ENCODE results near the gene SELENBP1.
"Not testable (repeated sequence)": the region's sequence is repeated elsewhere in the genome, so short reads cannot be mapped to it uniquely, and the experiment has no call there.

Gene SELENBP1

DNA sequence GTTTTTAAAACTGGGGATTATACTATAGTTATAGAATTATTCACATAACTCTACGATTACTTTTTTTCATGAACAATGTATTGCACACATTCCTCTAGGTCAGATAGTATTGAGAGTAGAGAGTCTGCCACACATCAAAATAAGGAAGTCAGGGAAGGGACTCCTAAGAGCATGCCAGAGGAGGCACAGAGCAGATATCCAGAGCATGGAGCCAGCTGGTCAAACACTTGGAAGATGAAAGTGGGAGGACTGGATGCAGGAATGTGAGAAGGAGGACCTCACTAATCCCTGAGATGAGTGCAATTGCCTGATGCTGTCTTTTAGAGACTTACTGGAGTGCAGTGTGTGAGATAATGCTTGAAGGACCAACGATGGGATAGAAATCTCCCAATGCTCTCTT, 15.8 kb downstream of the SELENBP1 start:
- Histone ChIP-seq H3K4me3 (no peak overlapping the region), H3K27me3 (no peaks in the 10 kb centered on the region), H3K27ac (no peak overlapping the region), H3K9me3 (no peaks in the 10 kb centered on the region), H3K4me1 (no peaks in the 10 kb centered on the region), H3K36me3 (no peaks in the 10 kb centered on the region)
- intact Hi-C loops (cut with DNase I; ENCODE audit: low total_unique reads) = no loop called here
- no peak for DNase-seq
- TF ChIP-seq, protein P1, sequence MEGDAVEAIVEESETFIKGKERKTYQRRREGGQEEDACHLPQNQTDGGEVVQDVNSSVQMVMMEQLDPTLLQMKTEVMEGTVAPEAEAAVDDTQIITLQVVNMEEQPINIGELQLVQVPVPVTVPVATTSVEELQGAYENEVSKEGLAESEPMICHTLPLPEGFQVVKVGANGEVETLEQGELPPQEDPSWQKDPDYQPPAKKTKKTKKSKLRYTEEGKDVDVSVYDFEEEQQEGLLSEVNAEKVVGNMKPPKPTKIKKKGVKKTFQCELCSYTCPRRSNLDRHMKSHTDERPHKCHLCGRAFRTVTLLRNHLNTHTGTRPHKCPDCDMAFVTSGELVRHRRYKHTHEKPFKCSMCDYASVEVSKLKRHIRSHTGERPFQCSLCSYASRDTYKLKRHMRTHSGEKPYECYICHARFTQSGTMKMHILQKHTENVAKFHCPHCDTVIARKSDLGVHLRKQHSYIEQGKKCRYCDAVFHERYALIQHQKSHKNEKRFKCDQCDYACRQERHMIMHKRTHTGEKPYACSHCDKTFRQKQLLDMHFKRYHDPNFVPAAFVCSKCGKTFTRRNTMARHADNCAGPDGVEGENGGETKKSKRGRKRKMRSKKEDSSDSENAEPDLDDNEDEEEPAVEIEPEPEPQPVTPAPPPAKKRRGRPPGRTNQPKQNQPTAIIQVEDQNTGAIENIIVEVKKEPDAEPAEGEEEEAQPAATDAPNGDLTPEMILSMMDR (IDR thresholded peaks at IDR 0.05) = no peak

DNA sequence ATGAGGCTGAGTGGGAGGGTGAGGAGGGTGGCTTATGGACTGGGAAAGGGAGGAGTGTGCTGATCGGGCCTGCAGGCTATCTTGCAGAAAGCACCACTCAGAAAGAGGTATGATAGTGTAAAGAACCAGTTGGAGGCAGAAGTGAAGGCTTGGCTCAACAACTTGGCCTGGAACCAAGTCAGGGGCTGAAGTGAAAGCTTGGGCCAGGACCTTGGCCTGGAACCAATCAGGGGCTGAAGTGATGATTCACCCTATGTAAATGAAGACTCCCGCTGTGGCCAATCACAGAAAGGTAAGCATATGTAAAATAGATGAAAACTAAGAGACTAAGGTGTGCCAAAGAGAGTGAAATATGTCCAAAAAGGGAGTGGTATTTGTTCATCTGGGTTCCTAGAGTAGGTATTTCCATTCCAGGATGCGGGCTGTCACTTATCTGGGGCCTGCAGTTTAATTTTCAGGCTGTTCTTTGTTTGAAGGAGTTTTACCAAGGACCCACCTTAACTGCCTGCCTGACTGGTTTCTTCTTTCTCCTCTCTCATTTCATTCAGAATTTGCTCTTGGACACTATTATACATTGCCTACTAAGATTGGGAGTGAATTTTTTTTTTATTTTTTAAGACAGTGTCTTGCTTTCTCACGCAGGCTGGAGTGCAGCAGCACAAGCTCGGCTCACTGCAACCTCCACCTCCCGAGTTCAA, 20.3 kb downstream of the SELENBP1 start:
- intact Hi-C loops (cut with DNase I; ENCODE audit: low total_unique reads) = no loop called here
- H3K9me3 ChIP-seq = no peaks in the 10 kb centered on the region
- H3K36me3 ChIP-seq = no peaks in the 10 kb centered on the region
- peaks cover 0 to 7% (median 0%) of the 10 kb centered on the region in 4 donors for H3K4me1 ChIP-seq
- no peak overlapping the region for H3K27ac ChIP-seq
- H3K4me3 ChIP-seq = no peak overlapping the region
- DNase-seq = no peak
- no peaks in the 10 kb centered on the region for H3K27me3 ChIP-seq
- TF ChIP-seq, protein P1 (IDR thresholded peaks at IDR 0.05) = no peak

- DNase-seq; intact Hi-C loops (cut with DNase I; ENCODE audit: low total_unique reads); H3K27me3 ChIP-seq; H3K4me3 ChIP-seq; H3K9me3 ChIP-seq; H3K27ac ChIP-seq; H3K36me3 ChIP-seq: not testable (repeated sequence)
- peaks cover 3 to 18% (median 10%) of the 10 kb centered on the region in 4 donors for H3K4me1 ChIP-seq
Observed at GRCh38 chr1:151350323-151350722, 22.2 kb downstream of the SELENBP1 start.

DNA sequence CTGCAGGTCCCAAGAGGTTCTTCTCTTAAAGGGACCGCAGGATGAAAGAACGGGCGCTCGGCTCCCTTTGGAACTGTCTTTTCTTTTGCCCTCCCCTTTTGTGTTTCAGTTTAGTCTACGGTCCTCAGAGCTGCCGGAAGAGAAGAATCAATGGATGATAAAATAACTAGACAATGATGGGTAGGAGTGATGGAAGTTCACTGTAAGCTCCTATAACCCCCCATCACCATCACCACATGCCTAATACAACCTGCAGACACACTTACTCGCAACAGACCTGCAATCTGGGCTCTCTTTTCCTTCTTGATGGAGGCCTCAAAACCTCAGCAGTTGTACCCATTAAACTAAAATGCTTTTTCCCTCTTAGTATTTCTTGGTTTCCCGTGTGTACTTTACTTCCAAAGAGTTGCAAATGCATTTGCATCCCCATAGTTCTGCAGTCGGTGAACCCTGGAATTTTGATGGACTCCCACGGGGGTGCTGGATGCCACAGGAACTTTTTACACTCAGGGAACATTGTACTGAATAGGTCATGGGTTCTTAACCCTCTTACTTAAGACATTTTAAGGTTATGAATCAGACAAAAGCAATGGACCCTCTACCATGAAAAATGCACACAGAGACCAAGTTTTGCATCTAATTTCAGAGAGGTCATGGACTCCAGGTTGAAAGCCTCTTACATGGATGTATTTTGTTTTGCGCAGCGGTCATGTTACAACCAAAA, 24.8 kb downstream of the SELENBP1 start:
- DNase-seq = no peak
- H3K4me1 ChIP-seq = peaks cover 3 to 18% (median 10%) of the 10 kb centered on the region in 4 donors
- TF ChIP-seq, protein P1 (IDR thresholded peaks at IDR 0.05) = no peak
- peak overlapping the region; percentile 68 to 77 for H3K4me3 ChIP-seq
- H3K27me3 ChIP-seq = no peaks in the 10 kb centered on the region
- peak overlapping the region; percentile 83 to 89 for H3K27ac ChIP-seq
- intact Hi-C loops (cut with DNase I; ENCODE audit: low total_unique reads) = loop anchor here (10.0 kb wide), 2 partner anchors 47 to 153 kb away; partner anchors contain the start of genes PIP5K1A, PSMB4 and VPS72
- H3K9me3 ChIP-seq = no peaks in the 10 kb centered on the region
- H3K36me3 ChIP-seq = peaks cover 11 to 25% (median 24%) of the 10 kb centered on the region in 3 donors

- peak; percentile 97 for DNase-seq
- Histone ChIP-seq H3K36me3 (peaks cover 11 to 32% (median 31%) of the 10 kb centered on the region in 3 donors), H3K4me1 (peaks cover 3 to 18% (median 10%) of the 10 kb centered on the region in 4 donors), H3K27ac (peak within 1 kb of the TSS; percentile 83 to 89), H3K9me3 (no peaks in the 10 kb centered on the region), H3K4me3 (peak within 1 kb of the TSS; percentile 68 to 77), H3K27me3 (no peaks in the 10 kb centered on the region)
- intact Hi-C loops (cut with DNase I; ENCODE audit: low total_unique reads) = loop anchor here (10.0 kb wide), 2 partner anchors 48 to 152 kb away; partner anchors contain the start of genes PIP5K1A, PSMB4 and VPS72
- TF ChIP-seq, protein P1 (IDR thresholded peaks at IDR 0.05) = no peak
Observed at GRCh38 chr1:151346769-151347522, 25.6 kb downstream of the SELENBP1 start, which contains the start of gene RFX5. RFX5 (minus strand) TSS chr1:151347252; CDS start chr1:151346320, 932 bp downstream.

All from tibial artery (tissue), 4 donors.